ENCODE measurements around the gene ATP8B1.
"Not testable (repeated sequence)": the region's sequence is repeated elsewhere in the genome, so short reads cannot be mapped to it uniquely, and the experiment has no call there.

The ATP8B1 gene

GRCh38 chr18:57651914-57652313 lies 151.2 kb downstream of the ATP8B1 start:
- DNase-seq, result no peak

GRCh38 chr18:57649556-57650500 lies 153.3 kb downstream of the ATP8B1 start:
- peak; percentile 13 for DNase-seq

GRCh38 chr18:57648414-57648813 lies 154.7 kb downstream of the ATP8B1 start:
- DNase-seq, result no peak

GRCh38 chr18:57644540-57644939 lies 158.6 kb downstream of the ATP8B1 start:
- DNase-seq, result no peak

GRCh38 chr18:57643726-57644125 lies 159.4 kb downstream of the ATP8B1 start:
- not testable (repeated sequence) for DNase-seq

GRCh38 chr18:57642462-57642861 lies 160.7 kb downstream of the ATP8B1 start:
- DNase-seq, result not testable (repeated sequence)

GRCh38 chr18:57640749-57641148 lies 162.4 kb downstream of the ATP8B1 start:
- no peak for DNase-seq

- no peak for DNase-seq
These were observed 162.9 kb downstream of the ATP8B1 start for GRCh38 chr18:57640236-57640635.

GRCh38 chr18:57635003-57635822 lies 167.9 kb downstream of the ATP8B1 start:
- DNase-seq, result no peak

GRCh38 chr18:57631697-57632096 lies 171.4 kb downstream of the ATP8B1 start:
- no peak for DNase-seq

- DNase-seq, result no peak
These were observed 172.1 kb downstream of the ATP8B1 start for GRCh38 chr18:57630754-57631595.

- peak; percentile 96 for DNase-seq
These were observed 172.9 kb downstream of the ATP8B1 start for GRCh38 chr18:57630002-57630753.

- DNase-seq, result no peak
These were observed 173.7 kb downstream of the ATP8B1 start for GRCh38 chr18:57629422-57629821.

- DNase-seq, result no peak
These were observed 175.6 kb downstream of the ATP8B1 start for GRCh38 chr18:57627488-57627887.

- no peak for DNase-seq
These were observed 178.1 kb downstream of the ATP8B1 start for GRCh38 chr18:57624988-57625387.

- no peak for DNase-seq
These were observed 181.9 kb downstream of the ATP8B1 start for GRCh38 chr18:57621246-57621604.

- no peak for DNase-seq
These were observed 183.2 kb downstream of the ATP8B1 start for GRCh38 chr18:57619876-57620275.

- no peak for DNase-seq
These were observed 184.2 kb downstream of the ATP8B1 start for GRCh38 chr18:57618910-57619309.

- no peak for DNase-seq
These were observed 199.2 kb downstream of the ATP8B1 start for GRCh38 chr18:57603871-57604270.
